ENCODE data around the gene ERG28.
"Not testable (repeated sequence)": the region's sequence is repeated elsewhere in the genome, so short reads cannot be mapped to it uniquely, and the experiment has no call there.

The ERG28 gene

GRCh38 chr14:75697386-75697785 is 36.7 kb upstream of the ERG28 start:
- TF ChIP-seq SPI1 (IDR thresholded peaks at IDR 0.05; ENCODE audit: borderline replicate concordance, low read depth): no peak
- no peak for TF ChIP-seq REST (IDR thresholded peaks at IDR 0.05; ENCODE audit: insufficient replicate concordance, low read depth)
- TF ChIP-seq GABPA (IDR thresholded peaks at IDR 0.05; ENCODE audit: low read depth): no peak
- TF ChIP-seq POLR2AphosphoS5 (IDR thresholded peaks at IDR 0.05; ENCODE audit: low read depth): no peak
- no peak for TF ChIP-seq CTCF (IDR thresholded peaks at IDR 0.05; ENCODE audit: insufficient read depth, low read length)
- DNase-seq (ENCODE audit: low read depth in 1 of 2, low spot score in 1 of 2): no peak
- H3K4me3 ChIP-seq (replicated peaks; ENCODE audit: insufficient read depth, low read length): no peak overlapping the region
- H3K27ac ChIP-seq (replicated peaks): no peak overlapping the region
- no peaks in the 10 kb centered on the region for H3K27me3 ChIP-seq (ENCODE audit: insufficient read depth, poor library complexity, severe bottlenecking)

GRCh38 chr14:75695025-75695424 is 34.3 kb upstream of the ERG28 start:
- H3K27ac ChIP-seq (replicated peaks); H3K27me3 ChIP-seq (ENCODE audit: insufficient read depth, poor library complexity, severe bottlenecking); H3K4me3 ChIP-seq (replicated peaks; ENCODE audit: insufficient read depth, low read length); DNase-seq (ENCODE audit: low read depth in 1 of 2, low spot score in 1 of 2): not testable (repeated sequence)

- Histone ChIP-seq H3K27ac (replicated peaks) (no peak overlapping the region), H3K27me3 (ENCODE audit: insufficient read depth, poor library complexity, severe bottlenecking) (no peaks in the 10 kb centered on the region), H3K4me3 (replicated peaks; ENCODE audit: insufficient read depth, low read length) (no peak overlapping the region)
- TF ChIP-seq REST (IDR thresholded peaks at IDR 0.05; ENCODE audit: insufficient replicate concordance, low read depth) (no peak), SPI1 (IDR thresholded peaks at IDR 0.05; ENCODE audit: borderline replicate concordance, low read depth) (no peak), CTCF (IDR thresholded peaks at IDR 0.05; ENCODE audit: insufficient read depth, low read length) (no peak), POLR2AphosphoS5 (IDR thresholded peaks at IDR 0.05; ENCODE audit: low read depth) (no peak), GABPA (IDR thresholded peaks at IDR 0.05; ENCODE audit: low read depth) (no peak)
- no peak for DNase-seq (ENCODE audit: low read depth in 1 of 2, low spot score in 1 of 2)
Observed at GRCh38 chr14:75690010-75690409, 29.3 kb upstream of the ERG28 start.

- DNase-seq (ENCODE audit: low read depth in 1 of 2, low spot score in 1 of 2): no peak
- TF ChIP-seq GABPA (IDR thresholded peaks at IDR 0.05; ENCODE audit: low read depth): no peak
- TF ChIP-seq REST (IDR thresholded peaks at IDR 0.05; ENCODE audit: insufficient replicate concordance, low read depth): no peak
- TF ChIP-seq POLR2AphosphoS5 (IDR thresholded peaks at IDR 0.05; ENCODE audit: low read depth): no peak
- no peak for TF ChIP-seq CTCF (IDR thresholded peaks at IDR 0.05; ENCODE audit: insufficient read depth, low read length)
- Histone ChIP-seq H3K4me3 (replicated peaks; ENCODE audit: insufficient read depth, low read length) (no peak overlapping the region), H3K27me3 (ENCODE audit: insufficient read depth, poor library complexity, severe bottlenecking) (no peaks in the 10 kb centered on the region), H3K27ac (replicated peaks) (no peak overlapping the region)
Observed at GRCh38 chr14:75689012-75689411, 28.3 kb upstream of the ERG28 start.

All from HL-60 (cell line).